HL-60 (cell line): ENCODE results near the gene BHLHE23.

Experiments used
- DNase-seq, 2 experiments: peaks; one replicate each; pipeline ENCODE4 v3.0.0-alpha.2; 2010 to 2020; ENCODE audit warnings: low read depth in 1 of 2, low spot score in 1 of 2
- H3K27ac ChIP-seq: fragments of 250-450 bp; sonication (Bioruptor Pico); replicated peaks from 2 replicates; pipeline ENCODE4 v1.5.1; 2020; ENCODE audit warnings: mild to moderate bottlenecking, moderate library complexity
- H3K27me3 ChIP-seq: fragments of 250-450 bp; sonication (Bioruptor Pico); 2 replicates; pipeline ENCODE4 v1.5.1; 2021; ENCODE audit warnings: mild to moderate bottlenecking, moderate library complexity; ENCODE audit not compliant: insufficient read depth, poor library complexity, severe bottlenecking
- H3K4me3 ChIP-seq: replicated peaks from 2 replicates; pipeline ENCODE4 v1.5.1; 2011; ENCODE audit warnings: mild to moderate bottlenecking, control low read depth, low read length; ENCODE audit not compliant: insufficient read depth
- CTCF ChIP-seq: IDR thresholded peaks from one replicate; pipeline ENCODE4 v1.5.1; 2011; ENCODE audit warnings: low read length, control low read depth, inconsistent platforms; ENCODE audit not compliant: insufficient read depth
- GABPA ChIP-seq: IDR thresholded peaks from 2 replicates; pipeline ENCODE4 v1.6.1; 2012; ENCODE audit warnings: low read depth
- POLR2AphosphoS5 ChIP-seq: IDR thresholded peaks from 2 replicates; pipeline ENCODE4 v1.6.1; 2012; ENCODE audit warnings: low read depth
- SPI1 ChIP-seq: IDR thresholded peaks from 2 replicates; pipeline ENCODE4 v1.6.1; 2012; ENCODE audit warnings: low read depth, mild to moderate bottlenecking, borderline replicate concordance
- TF ChIP-seq, protein P1 (sequence below): IDR thresholded peaks from 2 replicates; pipeline ENCODE4 v1.6.1; 2012; ENCODE audit warnings: low read depth; ENCODE audit not compliant: insufficient replicate concordance

The BHLHE23 gene

DNA sequence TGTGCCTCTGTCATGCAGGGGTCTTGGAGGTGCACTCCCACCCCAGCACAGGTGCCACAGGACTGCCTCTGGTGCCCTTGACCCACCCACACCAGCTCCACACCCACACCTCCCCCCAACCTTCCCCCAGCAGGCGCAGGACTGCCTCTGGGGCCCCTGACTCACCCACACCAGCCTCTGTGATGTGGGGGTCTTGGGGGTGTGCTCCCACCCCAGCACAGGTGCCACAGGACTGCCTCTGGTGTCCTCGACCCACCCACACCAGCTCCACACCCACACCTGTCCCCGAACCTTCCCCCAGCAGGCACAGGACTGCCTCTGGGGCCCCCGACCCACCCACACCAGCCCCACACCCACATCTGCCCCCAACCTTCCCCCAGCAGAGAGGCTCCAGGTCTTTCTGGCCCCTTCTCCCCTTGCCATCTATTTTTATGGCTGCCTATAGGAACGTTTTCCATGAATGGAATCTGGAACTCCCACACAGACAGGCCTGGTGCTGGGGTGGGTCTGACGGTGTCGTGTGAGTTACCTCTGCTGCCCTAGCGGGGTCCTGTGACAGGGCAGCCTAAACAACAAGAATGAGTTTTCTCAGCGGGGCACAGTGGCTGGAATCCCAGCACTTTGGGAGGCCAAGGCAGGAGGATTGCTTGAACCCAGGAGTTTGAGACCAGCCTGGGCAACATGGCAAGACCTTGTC is 30.8 kb downstream of the BHLHE23 start:
- Histone ChIP-seq H3K4me3 (no peak overlapping the region), H3K27ac (no peak overlapping the region), H3K27me3 (peaks cover 50% of the 10 kb centered on the region)
- no peak for DNase-seq
- no peak for TF ChIP-seq POLR2AphosphoS5
- TF ChIP-seq, protein P1, sequence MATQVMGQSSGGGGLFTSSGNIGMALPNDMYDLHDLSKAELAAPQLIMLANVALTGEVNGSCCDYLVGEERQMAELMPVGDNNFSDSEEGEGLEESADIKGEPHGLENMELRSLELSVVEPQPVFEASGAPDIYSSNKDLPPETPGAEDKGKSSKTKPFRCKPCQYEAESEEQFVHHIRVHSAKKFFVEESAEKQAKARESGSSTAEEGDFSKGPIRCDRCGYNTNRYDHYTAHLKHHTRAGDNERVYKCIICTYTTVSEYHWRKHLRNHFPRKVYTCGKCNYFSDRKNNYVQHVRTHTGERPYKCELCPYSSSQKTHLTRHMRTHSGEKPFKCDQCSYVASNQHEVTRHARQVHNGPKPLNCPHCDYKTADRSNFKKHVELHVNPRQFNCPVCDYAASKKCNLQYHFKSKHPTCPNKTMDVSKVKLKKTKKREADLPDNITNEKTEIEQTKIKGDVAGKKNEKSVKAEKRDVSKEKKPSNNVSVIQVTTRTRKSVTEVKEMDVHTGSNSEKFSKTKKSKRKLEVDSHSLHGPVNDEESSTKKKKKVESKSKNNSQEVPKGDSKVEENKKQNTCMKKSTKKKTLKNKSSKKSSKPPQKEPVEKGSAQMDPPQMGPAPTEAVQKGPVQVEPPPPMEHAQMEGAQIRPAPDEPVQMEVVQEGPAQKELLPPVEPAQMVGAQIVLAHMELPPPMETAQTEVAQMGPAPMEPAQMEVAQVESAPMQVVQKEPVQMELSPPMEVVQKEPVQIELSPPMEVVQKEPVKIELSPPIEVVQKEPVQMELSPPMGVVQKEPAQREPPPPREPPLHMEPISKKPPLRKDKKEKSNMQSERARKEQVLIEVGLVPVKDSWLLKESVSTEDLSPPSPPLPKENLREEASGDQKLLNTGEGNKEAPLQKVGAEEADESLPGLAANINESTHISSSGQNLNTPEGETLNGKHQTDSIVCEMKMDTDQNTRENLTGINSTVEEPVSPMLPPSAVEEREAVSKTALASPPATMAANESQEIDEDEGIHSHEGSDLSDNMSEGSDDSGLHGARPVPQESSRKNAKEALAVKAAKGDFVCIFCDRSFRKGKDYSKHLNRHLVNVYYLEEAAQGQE, result no peak
- TF ChIP-seq CTCF, result no peak
- TF ChIP-seq GABPA, result no peak
- TF ChIP-seq SPI1, result no peak

DNA sequence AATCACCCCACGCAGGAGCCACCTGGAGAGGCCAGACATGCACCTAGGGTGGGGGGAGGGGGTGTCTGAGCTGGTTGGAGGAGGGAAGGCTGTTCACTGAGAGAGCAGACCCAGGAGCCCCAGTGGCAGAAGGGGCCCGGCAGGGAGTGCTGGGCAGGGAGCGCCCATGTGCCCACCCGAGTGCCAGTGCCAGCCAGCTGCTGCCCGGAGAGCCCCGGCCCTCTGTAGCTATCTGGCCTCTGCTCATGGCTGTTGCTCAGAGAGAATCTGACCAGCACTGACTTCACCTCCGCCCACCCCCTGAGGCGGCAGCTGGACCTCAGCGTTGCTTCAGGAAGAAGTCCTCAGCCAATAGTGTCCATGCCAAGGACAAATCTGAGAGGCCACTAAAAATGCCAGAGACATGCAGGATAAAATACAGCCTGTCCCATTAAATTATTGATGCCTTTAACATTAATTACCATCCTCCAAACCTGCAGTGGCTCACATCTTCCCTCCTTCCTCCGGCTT is 31.5 kb downstream of the BHLHE23 start:
- DNase-seq, result no peak
- H3K27ac ChIP-seq, result no peak overlapping the region
- TF ChIP-seq POLR2AphosphoS5 (no peak), GABPA (no peak), CTCF (no peak)
- H3K4me3 ChIP-seq, result no peak overlapping the region
- H3K27me3 ChIP-seq, result peaks cover 50% of the 10 kb centered on the region

DNA sequence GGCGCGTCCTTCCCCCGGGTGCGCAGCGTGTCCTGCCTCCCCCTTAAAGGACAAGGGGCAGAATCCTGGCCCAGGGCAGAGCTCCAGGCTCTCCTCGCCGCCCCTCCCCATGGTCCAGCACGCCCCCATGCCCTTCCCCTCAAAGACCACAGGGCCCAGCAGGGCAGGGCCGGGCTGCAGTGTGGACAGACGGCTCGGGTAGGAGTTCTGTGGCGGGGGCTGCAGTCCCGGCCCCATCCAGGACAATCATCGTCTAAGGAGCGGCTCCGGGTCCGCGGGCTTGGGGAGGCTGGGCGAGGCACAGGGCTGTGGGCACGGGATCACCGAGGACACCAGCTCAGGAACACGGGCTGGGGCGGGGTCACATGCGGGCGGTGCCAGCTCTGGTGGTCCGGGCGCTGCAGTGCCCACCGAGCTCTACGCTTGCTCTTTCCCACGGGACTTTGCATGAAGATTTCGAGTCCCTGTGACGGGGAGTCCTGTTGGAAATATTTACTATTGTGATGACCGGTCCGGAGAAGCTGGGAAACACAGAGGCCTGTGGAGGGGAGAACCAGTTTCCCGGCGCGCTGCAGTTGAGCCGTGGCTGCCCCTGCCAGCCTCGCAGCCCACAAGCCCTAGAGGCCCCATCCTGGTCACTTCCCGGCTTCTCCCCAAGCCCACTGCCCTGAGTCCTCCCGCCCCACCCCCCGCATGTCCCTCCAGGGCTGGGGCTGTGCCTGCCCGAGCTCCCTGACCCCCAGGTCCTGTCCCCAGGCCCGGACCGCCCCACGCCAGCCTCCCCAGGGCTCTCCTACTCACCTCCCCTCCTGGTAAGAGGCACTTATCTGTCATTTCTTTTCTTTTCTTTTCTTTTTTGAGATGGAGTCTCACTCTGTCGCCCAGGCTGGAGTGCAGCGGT is 33.7 kb downstream of the BHLHE23 start:
- no peak for DNase-seq
- peaks cover 38% of the 10 kb centered on the region for H3K27me3 ChIP-seq
- H3K27ac ChIP-seq, result no peak overlapping the region
- H3K4me3 ChIP-seq, result no peak overlapping the region
- TF ChIP-seq, protein P1, result no peak
- no peak for TF ChIP-seq GABPA
- TF ChIP-seq SPI1, result no peak
- TF ChIP-seq POLR2AphosphoS5, result no peak
- no peak for TF ChIP-seq CTCF
